ENCODE data around the gene METTL5. TPM values are rescaled to one million over a fixed set of nuclear protein-coding genes. Genes with fewer than 3 reads are reported as not detected.

METTL5 gene
- total RNA-seq, 1 experiment from 2014 or later = 94.7 TPM

- peaks cover 0 to 4% of the 10 kb centered on the region in 2 experiments; a peak in 2 of 5 replicates for H3K9me3 Mint-ChIP-seq
- no peaks in the 10 kb centered on the region for H3K27me3 ChIP-seq (ENCODE audit: insufficient read depth, low read length)
- no peak overlapping the region for H3T11ph ChIP-seq (ENCODE audit: low read length)
- H3K79me2 ChIP-seq (ENCODE audit: insufficient read depth, low read length) = peaks cover 6% of the 10 kb centered on the region
- H3K4me1 ChIP-seq (ENCODE audit: insufficient read depth, low read length) = no peaks in the 10 kb centered on the region
- H3K4me2 ChIP-seq (ENCODE audit: insufficient read depth, insufficient read length, low read length) = no peak overlapping the region
- H4K20me1 ChIP-seq (ENCODE audit: control insufficient read depth, insufficient read depth, insufficient read length) = no peaks in the 10 kb centered on the region
- no peak for DNase-seq
- no peak overlapping the region for H3K9ac ChIP-seq (ENCODE audit: extremely low read depth, insufficient read length, low read length)
- H2BK5ac ChIP-seq (ENCODE audit: insufficient read length, low read length) = no peak overlapping the region
- no peaks in the 10 kb centered on the region for H3K23me2 ChIP-seq (ENCODE audit: insufficient read length, low read depth, low read length, poor library complexity, severe bottlenecking)
- H4K91ac ChIP-seq (ENCODE audit: insufficient read length, low read depth, low read length) = no peak overlapping the region
- peaks cover 8% of the 10 kb centered on the region for H3K79me1 ChIP-seq (ENCODE audit: insufficient read depth, low read depth, low read length, poor library complexity, severe bottlenecking)
- H3K27me3 Mint-ChIP-seq (ENCODE audit: low read depth) = no peaks in the 10 kb centered on the region; the same call in 1 of the 2 replicates
- no peak overlapping the region for H3K4ac ChIP-seq (ENCODE audit: low read depth, low read length)
- H3K14ac ChIP-seq (ENCODE audit: insufficient read depth, low read length) = no peak overlapping the region
- no peak overlapping the region for H3K18ac ChIP-seq (ENCODE audit: insufficient read length, low read depth, low read length)
- no peak overlapping the region for H2BK120ac ChIP-seq (ENCODE audit: low read depth, low read length, poor library complexity, severe bottlenecking)
- H2BK12ac ChIP-seq (ENCODE audit: insufficient read length, low read depth, low read length) = no peak overlapping the region
- no peak overlapping the region for H4K8ac ChIP-seq (replicated peaks; ENCODE audit: insufficient read length, low read depth, low read length)
- no peak overlapping the region for H2AFZ ChIP-seq (ENCODE audit: low read length)
- H3K27ac ChIP-seq (ENCODE audit: insufficient read length, low read depth, low read length) = no peak overlapping the region
- H3K4me3 Mint-ChIP-seq = no peak overlapping the region
- H2BK15ac ChIP-seq (ENCODE audit: low read depth, low read length) = no peak overlapping the region
- H2BK20ac ChIP-seq (ENCODE audit: low read depth, low read length, poor library complexity, severe bottlenecking) = no peak overlapping the region
- H3K56ac ChIP-seq (ENCODE audit: insufficient read length, low read depth, low read length) = no peak overlapping the region
- H2AK5ac ChIP-seq (ENCODE audit: insufficient read length, low read length) = no peak overlapping the region
- WGBS (ENCODE audit: extremely low coverage, insufficient read length, low lambda C conversion rate) = no CpG with 5 or more reads among the region's 1 CpG
- TF ChIP-seq, protein P1, sequence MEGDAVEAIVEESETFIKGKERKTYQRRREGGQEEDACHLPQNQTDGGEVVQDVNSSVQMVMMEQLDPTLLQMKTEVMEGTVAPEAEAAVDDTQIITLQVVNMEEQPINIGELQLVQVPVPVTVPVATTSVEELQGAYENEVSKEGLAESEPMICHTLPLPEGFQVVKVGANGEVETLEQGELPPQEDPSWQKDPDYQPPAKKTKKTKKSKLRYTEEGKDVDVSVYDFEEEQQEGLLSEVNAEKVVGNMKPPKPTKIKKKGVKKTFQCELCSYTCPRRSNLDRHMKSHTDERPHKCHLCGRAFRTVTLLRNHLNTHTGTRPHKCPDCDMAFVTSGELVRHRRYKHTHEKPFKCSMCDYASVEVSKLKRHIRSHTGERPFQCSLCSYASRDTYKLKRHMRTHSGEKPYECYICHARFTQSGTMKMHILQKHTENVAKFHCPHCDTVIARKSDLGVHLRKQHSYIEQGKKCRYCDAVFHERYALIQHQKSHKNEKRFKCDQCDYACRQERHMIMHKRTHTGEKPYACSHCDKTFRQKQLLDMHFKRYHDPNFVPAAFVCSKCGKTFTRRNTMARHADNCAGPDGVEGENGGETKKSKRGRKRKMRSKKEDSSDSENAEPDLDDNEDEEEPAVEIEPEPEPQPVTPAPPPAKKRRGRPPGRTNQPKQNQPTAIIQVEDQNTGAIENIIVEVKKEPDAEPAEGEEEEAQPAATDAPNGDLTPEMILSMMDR (conservative IDR thresholded peaks at IDR 0.05) = no peak
- no peak overlapping the region for H3K27ac Mint-ChIP-seq
- peaks cover 9 to 21% (median 10%) of the 10 kb centered on the region in 3 experiments for H3K36me3 Mint-ChIP-seq (ENCODE audit: insufficient read depth in 1 of 3, low read depth in 3 of 3)
- no peaks in the 10 kb centered on the region for H3K9me3 ChIP-seq (ENCODE audit: control insufficient read depth, low read depth, low read length)
- no peak overlapping the region for H4K5ac ChIP-seq (ENCODE audit: insufficient read length, low read depth, low read length)
- peaks cover 0 to 4% of the 10 kb centered on the region in 2 experiments; a peak in 1 of 4 replicates for H3K4me1 Mint-ChIP-seq
- no peak overlapping the region for H3K23ac ChIP-seq (ENCODE audit: insufficient read length, low read depth, low read length)
These were observed 9.7 kb upstream of the METTL5 start for GRCh38 chr2:169834401-169834800.

All from H9 (cell line).